GM23248 (cell line): ENCODE results near the gene SIPA1. TPM values are rescaled to one million over a fixed set of nuclear protein-coding genes. Genes with fewer than 3 reads are reported as not detected.

Experiments used
- DNase-seq: peaks from one replicate; pipeline ENCODE4 v3.0.0-alpha.2; 2015
- H2AFZ ChIP-seq: fragments of 200-600 bp; sonication (generic); 2 replicates; pipeline ENCODE4 v1.6.1; 2016; ENCODE audit warnings: antibody characterized with exemption
- H3F3A ChIP-seq: fragments of 200-600 bp; sonication (generic); 2 replicates; pipeline ENCODE4 v1.6.1; 2016; ENCODE audit warnings: mild to moderate bottlenecking, antibody characterized with exemption, mixed run types; ENCODE audit not compliant: insufficient read depth
- H3K27ac ChIP-seq: fragments of 200-600 bp; sonication (generic); 2 replicates; pipeline ENCODE4 v1.5.1; 2016; ENCODE audit warnings: mild to moderate bottlenecking
- H3K27me3 ChIP-seq: fragments of 200-600 bp; sonication (generic); replicated peaks from 2 replicates; pipeline ENCODE4 v1.6.1; 2016; ENCODE audit warnings: mild to moderate bottlenecking; ENCODE audit not compliant: insufficient read depth
- H3K36me3 ChIP-seq: fragments of 200-600 bp; sonication (generic); 2 replicates; pipeline ENCODE4 v1.6.1; 2016; ENCODE audit warnings: low read depth, mild to moderate bottlenecking
- H3K4me1 ChIP-seq: fragments of 200-600 bp; sonication (generic); 2 replicates; pipeline ENCODE4 v1.6.1; 2016; ENCODE audit warnings: mild to moderate bottlenecking; ENCODE audit not compliant: insufficient read depth
- H3K4me2 ChIP-seq: fragments of 200-600 bp; sonication (generic); one replicate; pipeline ENCODE4 v1.6.1; 2016; ENCODE audit warnings: mild to moderate bottlenecking; ENCODE audit not compliant: unreplicated experiment
- H3K4me3 ChIP-seq: fragments of 200-600 bp; sonication (generic); 2 replicates; pipeline ENCODE4 v1.5.1; 2016; ENCODE audit warnings: mild to moderate bottlenecking
- H3K79me2 ChIP-seq: fragments of 200-600 bp; sonication (generic); 2 replicates; pipeline ENCODE4 v1.6.1; 2016; ENCODE audit warnings: mild to moderate bottlenecking; ENCODE audit not compliant: insufficient read depth
- H3K9ac ChIP-seq: fragments of 200-600 bp; sonication (generic); 2 replicates; pipeline ENCODE4 v1.6.1; 2016; ENCODE audit warnings: mild to moderate bottlenecking
- H3K9me2 ChIP-seq: fragments of 200-600 bp; sonication (generic); 2 replicates; pipeline ENCODE4 v1.6.1; 2016; ENCODE audit warnings: mixed run types, mild to moderate bottlenecking, moderate library complexity; ENCODE audit not compliant: insufficient read depth
- H3K9me3 ChIP-seq: fragments of 200-600 bp; sonication (generic); one replicate; pipeline ENCODE4 v1.6.1; 2017; ENCODE audit warnings: low read depth
- H4K20me1 ChIP-seq: fragments of 200-600 bp; sonication (generic); 2 replicates; pipeline ENCODE4 v1.6.0; 2016; ENCODE audit not compliant: insufficient read depth
- EZH2 ChIP-seq: fragments of 200-600 bp; sonication (generic); IDR thresholded peaks from 2 replicates; pipeline ENCODE4 v1.6.1; 2018; ENCODE audit warnings: antibody characterized with exemption, mild to moderate bottlenecking; ENCODE audit not compliant: insufficient read depth, poor library complexity, severe bottlenecking
- EZH2phosphoT487 ChIP-seq: fragments of 200-600 bp; sonication (generic); IDR thresholded peaks from 2 replicates; pipeline ENCODE4 v1.6.1; 2018; ENCODE audit warnings: antibody characterized with exemption, moderate library complexity, mild to moderate bottlenecking, low read depth; ENCODE audit not compliant: insufficient read depth
- WGBS, 2 experiments: methylation state at CpG; one replicate each; pipeline ENCODE4 v1.1.6; 2015 to 2017; ENCODE audit warnings: low lambda C conversion rate in 2 of 2, low coverage in 1 of 2; ENCODE audit errors: missing lambda C conversion rate in 2 of 2; 5-methylcytosine and 5-hydroxymethylcytosine counted together
- in situ Hi-C: fragments of 300-500 bp; cut with MboI; formaldehyde crosslinking; loops from 2 replicates; pipeline ENCODE4 v1.15.0; 2020
- polyA plus RNA-seq: library from polyadenylated mRNA; unstranded; fragments of >200 nt; fragmentation: Nextera tagmentation; extraction: Ambion mirVana; gene quantifications from 2 replicates; pipeline ENCODE4 v1.2.1, GENCODE V29; 2016
- total RNA-seq: library from RNA; depleted of rRNA; stranded (reverse); fragments of >200 nt; shearing (Covaris generic); gene quantifications from 2 replicates; pipeline ENCODE4 v1.2.3, GENCODE V29; 2014

The SIPA1 gene
- total and polyA plus RNA-seq, 2 experiments from 2014 or later, result 13.0 to 15.9 TPM

GRCh38 chr11:65651339-65651588 lies 13.4 kb downstream of the SIPA1 start:
- in situ Hi-C loops, result no loop called here
- WGBS, 2 experiments, result 100% methylated on average over 3 of the region's 3 CpGs
- Histone ChIP-seq H3K4me1 (peaks cover 10% of the 10 kb centered on the region), H4K20me1 (no peaks in the 10 kb centered on the region), H3K27me3 (no peaks in the 10 kb centered on the region), H3K9ac (no peak overlapping the region), H3K27ac (no peak overlapping the region), H3K4me3 (no peak overlapping the region), H3K79me2 (peaks cover 3% of the 10 kb centered on the region; the same call in 1 of the 2 replicates), H3K9me3 (no peaks in the 10 kb centered on the region), H3F3A (peaks cover 42% of the 10 kb centered on the region), H3K4me2 (no peak overlapping the region), H3K9me2 (no peaks in the 10 kb centered on the region), H2AFZ (no peak overlapping the region), H3K36me3 (peaks cover 17% of the 10 kb centered on the region; the same call in 1 of the 2 replicates)
- no peak for TF ChIP-seq EZH2phosphoT487
- TF ChIP-seq EZH2, result no peak
- no peak for DNase-seq

- Histone ChIP-seq H3K4me2 (peak overlapping the region; percentile 74), H3K36me3 (peaks cover 20% of the 10 kb centered on the region; the same call in 1 of the 2 replicates), H3K27ac (peak overlapping the region; percentile 88), H4K20me1 (no peaks in the 10 kb centered on the region), H3K4me1 (peaks cover 10% of the 10 kb centered on the region), H3K4me3 (peak overlapping the region; percentile 67), H3K79me2 (peaks cover 9% of the 10 kb centered on the region; the same call in 1 of the 2 replicates), H3K9ac (peak overlapping the region; percentile 82), H3K9me2 (no peaks in the 10 kb centered on the region), H3K9me3 (no peaks in the 10 kb centered on the region), H2AFZ (peak overlapping the region; percentile 65), H3F3A (peaks cover 45% of the 10 kb centered on the region), H3K27me3 (no peaks in the 10 kb centered on the region)
- in situ Hi-C loops, result no loop called here
- WGBS, 2 experiments, result 30 to 34% methylated on average over 26 to 28 of the region's 28 CpGs
- TF ChIP-seq EZH2 (no peak), EZH2phosphoT487 (no peak)
- peak; percentile 71 for DNase-seq
Measured at GRCh38 chr11:65651589-65652510, 13.9 kb downstream of the SIPA1 start.

- in situ Hi-C loops, result no loop called here
- Histone ChIP-seq H3K79me2 (peaks cover 17% of the 10 kb centered on the region; the same call in 1 of the 2 replicates), H3K4me1 (peaks cover 10% of the 10 kb centered on the region), H3K9me2 (no peaks in the 10 kb centered on the region), H4K20me1 (no peaks in the 10 kb centered on the region), H3K9ac (peak overlapping the region; percentile 82), H3K9me3 (no peaks in the 10 kb centered on the region), H3K4me3 (peak overlapping the region; percentile 67), H3K27ac (peak overlapping the region; percentile 88), H2AFZ (peak overlapping the region; percentile 65), H3K36me3 (peaks cover 25% of the 10 kb centered on the region; the same call in 1 of the 2 replicates), H3K27me3 (no peaks in the 10 kb centered on the region), H3F3A (peaks cover 53% of the 10 kb centered on the region), H3K4me2 (peak overlapping the region; percentile 74)
- DNase-seq, result peak; percentile 96
- WGBS, 2 experiments, result 0 to 1% methylated on average over 51 to 59 of the region's 68 CpGs
- no peak for TF ChIP-seq EZH2
- no peak for TF ChIP-seq EZH2phosphoT487
Measured at GRCh38 chr11:65652511-65653228, 14.8 kb downstream of the SIPA1 start.
